Bronchial epithelial cell (primary cell): ENCODE measurements around the gene MMP25. TPM values are rescaled to one million over a fixed set of nuclear protein-coding genes. Genes with fewer than 3 reads are reported as not detected.

Source experiments
- DNase-seq: peaks from one replicate; pipeline ENCODE4 v3.0.0-alpha.2; 2010; ENCODE audit warnings: low read depth
- FAIRE-seq: peaks from 2 replicates; lab custom pipeline; 2011; peaks lifted over from hg19 to GRCh38; lab: Jason Lieb, UNC
- H3K27me3 ChIP-seq: 2 replicates; pipeline ENCODE4 v1.5.1; 2011; ENCODE audit warnings: low read length; ENCODE audit not compliant: control insufficient read depth, insufficient read depth
- H3K36me3 ChIP-seq: 2 replicates; pipeline ENCODE4 v1.5.1; 2011; ENCODE audit warnings: low read length; ENCODE audit not compliant: control insufficient read depth, insufficient read depth
- H3K4me3 ChIP-seq: 2 replicates; pipeline ENCODE4 v1.5.1; 2011; ENCODE audit warnings: mild to moderate bottlenecking, low read depth, low read length, control low read depth
- CTCF ChIP-seq: IDR thresholded peaks from 2 replicates; pipeline ENCODE4 v1.5.1; 2011; ENCODE audit warnings: mild to moderate bottlenecking, moderate library complexity, low read length, control low read depth, inconsistent platforms; ENCODE audit not compliant: insufficient read depth, severe bottlenecking
- total RNA-seq: library from RNA; depleted of rRNA; stranded (reverse); fragments of >200 nt; gene quantifications from 2 replicates; pipeline ENCODE4 v1.2.1, GENCODE V29; 2014

Gene MMP25
- total RNA-seq, 1 donor from 2014 or later: under 0.01 TPM

- Histone ChIP-seq H3K4me3 (no peak overlapping the region), H3K36me3 (no peaks in the 10 kb centered on the region), H3K27me3 (no peaks in the 10 kb centered on the region)
- DNase-seq (no peak), FAIRE-seq (no peak)
- no peak for TF ChIP-seq CTCF
These were observed 43.6 kb downstream of the MMP25 start for GRCh38 chr16:3089717-3090592.

GRCh38 chr16:3091551-3091950 lies 45.2 kb downstream of the MMP25 start:
- FAIRE-seq (no peak), DNase-seq (no peak)
- no peaks in the 10 kb centered on the region for H3K27me3 ChIP-seq
- no peak for TF ChIP-seq CTCF
- H3K4me3 ChIP-seq: no peak overlapping the region
- no peaks in the 10 kb centered on the region for H3K36me3 ChIP-seq

- no peak for TF ChIP-seq CTCF
- H3K36me3 ChIP-seq: no peaks in the 10 kb centered on the region
- no peak overlapping the region for H3K4me3 ChIP-seq
- no peaks in the 10 kb centered on the region for H3K27me3 ChIP-seq
- FAIRE-seq (no peak), DNase-seq (no peak)
These were observed 46.2 kb downstream of the MMP25 start for GRCh38 chr16:3092501-3092941.

DNA sequence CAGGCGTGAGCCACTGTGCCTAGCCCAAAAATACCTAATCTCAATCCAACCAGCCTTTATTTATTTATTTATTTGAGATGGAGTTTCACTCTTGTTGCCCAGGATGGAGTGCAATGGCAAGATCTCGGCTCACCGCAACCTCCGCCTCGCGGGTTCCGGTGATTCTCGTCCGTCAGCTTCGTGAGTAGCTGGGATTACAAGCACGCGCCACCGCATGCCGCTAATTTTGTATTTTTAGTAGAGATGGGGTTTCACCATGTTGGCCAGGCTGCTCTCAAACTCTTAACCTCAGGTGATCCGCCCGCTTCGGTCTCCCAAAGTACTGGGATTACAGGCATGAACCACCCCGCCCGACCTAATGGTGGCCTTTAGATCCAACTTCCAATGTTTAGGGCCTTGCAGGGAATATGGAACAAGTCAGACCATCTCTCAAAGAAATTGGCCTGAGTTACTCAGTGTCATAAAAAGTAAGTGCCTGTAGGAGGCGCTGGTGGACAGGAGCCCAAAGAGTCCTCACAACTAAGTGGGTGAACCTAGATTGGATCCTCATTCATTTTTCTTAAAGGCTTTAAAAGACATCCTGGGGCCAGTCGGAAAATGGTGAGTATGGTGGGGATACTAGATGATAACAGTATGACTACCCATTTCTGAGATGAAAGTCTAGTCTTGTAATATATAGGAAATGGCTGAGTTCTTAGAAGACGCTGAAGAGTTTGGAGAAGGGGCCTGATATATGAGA lies 48.1 kb downstream of the MMP25 start:
- H3K36me3 ChIP-seq: no peaks in the 10 kb centered on the region
- FAIRE-seq (no peak), DNase-seq (peak; percentile 38)
- H3K4me3 ChIP-seq: no peak overlapping the region
- H3K27me3 ChIP-seq: no peaks in the 10 kb centered on the region
- TF ChIP-seq CTCF: peak; percentile 66

DNA sequence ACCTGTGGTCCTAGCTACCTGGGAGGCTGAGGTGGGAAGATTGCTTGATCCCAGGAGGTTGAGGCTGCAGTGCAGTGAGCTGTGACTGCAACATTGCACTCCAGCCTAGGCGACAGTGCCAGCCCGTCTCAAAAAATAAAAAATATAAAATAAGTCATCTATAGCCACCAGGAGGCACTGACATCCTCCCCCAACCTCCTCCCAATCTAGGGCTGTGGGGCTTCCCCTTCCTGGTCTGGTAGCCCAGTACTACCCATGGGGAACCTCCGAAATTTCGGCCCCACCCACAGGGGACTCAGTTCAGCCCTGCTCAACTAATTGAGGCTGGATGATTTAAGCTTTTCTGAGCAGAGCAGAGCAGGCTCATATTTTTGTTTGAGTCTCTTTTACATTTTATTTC lies 49.5 kb downstream of the MMP25 start:
- Histone ChIP-seq H3K36me3 (no peaks in the 10 kb centered on the region), H3K27me3 (no peaks in the 10 kb centered on the region), H3K4me3 (no peak overlapping the region)
- TF ChIP-seq CTCF: peak; percentile 18
- DNase-seq: no peak
- no peak for FAIRE-seq
